ENCODE results near the gene NKAIN4.
"Not testable (repeated sequence)": the region's sequence is repeated elsewhere in the genome, so short reads cannot be mapped to it uniquely, and the experiment has no call there.

The NKAIN4 gene

GRCh38 chr20:63255931-63256704 is 1.9 kb upstream of the NKAIN4 start:
- no peak for DNase-seq

- DNase-seq, result no peak
Observed at GRCh38 chr20:63254606-63255384, 532 bp upstream of the NKAIN4 start.

GRCh38 chr20:63253438-63254231 is 628 bp downstream of the NKAIN4 start:
- no peak for DNase-seq

DNA sequence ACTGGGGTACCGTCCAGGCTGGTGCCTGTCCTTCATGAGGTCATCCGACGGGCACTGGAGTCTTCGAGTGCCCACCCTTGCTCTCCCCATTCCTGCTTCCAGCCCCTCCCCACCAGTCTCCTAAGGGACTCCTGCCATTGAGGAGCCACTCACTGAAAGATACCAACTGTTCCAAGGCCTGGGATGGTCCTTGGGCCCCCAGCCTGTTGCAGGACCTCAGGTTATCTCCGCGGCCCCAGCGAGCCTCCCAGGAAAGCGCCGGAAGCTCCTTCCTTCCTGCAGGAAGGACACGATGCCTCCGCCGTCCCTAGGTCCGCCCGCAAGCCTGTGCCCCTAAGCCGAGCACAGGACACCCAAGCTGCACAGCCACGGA is 1.2 kb downstream of the NKAIN4 start:
- DNase-seq, result no peak

DNA sequence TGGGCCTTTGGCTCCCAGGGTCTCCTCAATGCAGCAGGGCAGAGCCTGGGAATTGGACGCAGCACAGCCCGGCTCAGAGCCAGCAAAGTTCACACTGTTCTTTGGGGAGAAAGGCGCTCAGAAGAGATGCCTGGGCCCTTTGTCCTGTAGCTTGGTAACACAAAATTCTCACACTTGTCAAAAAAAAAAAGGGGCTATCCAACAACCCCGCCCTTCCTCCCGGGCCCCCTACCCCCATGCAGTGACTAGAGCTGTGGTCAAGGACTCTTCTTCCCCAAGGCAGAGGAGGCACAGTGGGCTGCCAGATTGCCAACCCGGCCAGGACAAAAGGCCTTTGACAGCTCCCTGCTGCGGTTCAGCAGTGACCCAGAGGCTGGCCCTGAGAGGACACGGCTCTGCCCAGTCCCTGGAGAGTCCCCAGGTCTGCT is 2.0 kb downstream of the NKAIN4 start:
- peak in 1 of 2 donors; percentile 40 for DNase-seq

DNA sequence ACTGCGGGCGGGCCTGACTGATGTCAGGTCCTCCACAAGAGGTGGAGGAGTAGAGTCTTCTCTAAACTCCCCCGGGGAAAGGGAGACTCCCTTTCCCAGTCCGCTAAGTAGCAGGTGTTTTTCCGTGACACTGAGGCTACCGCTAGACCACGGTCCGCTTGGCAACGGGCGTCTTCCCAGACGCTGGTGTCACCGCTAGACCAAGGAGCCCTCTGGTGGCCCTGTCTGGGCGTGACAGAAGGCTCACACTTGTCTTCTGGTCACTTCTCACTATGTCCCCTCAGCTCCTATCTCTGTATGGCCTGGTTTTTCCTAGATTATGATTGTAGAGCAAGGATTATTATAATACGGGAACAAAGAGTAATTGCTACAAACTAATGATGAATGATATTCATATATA is 2.9 kb downstream of the NKAIN4 start:
- not testable (repeated sequence) for DNase-seq

GRCh38 chr20:63249891-63250290 is 4.4 kb downstream of the NKAIN4 start:
- DNase-seq, result no peak

GRCh38 chr20:63248835-63249591 is 5.2 kb downstream of the NKAIN4 start:
- no peak for DNase-seq

- no peak for DNase-seq
Observed at GRCh38 chr20:63247671-63248228, 6.5 kb downstream of the NKAIN4 start.

DNA sequence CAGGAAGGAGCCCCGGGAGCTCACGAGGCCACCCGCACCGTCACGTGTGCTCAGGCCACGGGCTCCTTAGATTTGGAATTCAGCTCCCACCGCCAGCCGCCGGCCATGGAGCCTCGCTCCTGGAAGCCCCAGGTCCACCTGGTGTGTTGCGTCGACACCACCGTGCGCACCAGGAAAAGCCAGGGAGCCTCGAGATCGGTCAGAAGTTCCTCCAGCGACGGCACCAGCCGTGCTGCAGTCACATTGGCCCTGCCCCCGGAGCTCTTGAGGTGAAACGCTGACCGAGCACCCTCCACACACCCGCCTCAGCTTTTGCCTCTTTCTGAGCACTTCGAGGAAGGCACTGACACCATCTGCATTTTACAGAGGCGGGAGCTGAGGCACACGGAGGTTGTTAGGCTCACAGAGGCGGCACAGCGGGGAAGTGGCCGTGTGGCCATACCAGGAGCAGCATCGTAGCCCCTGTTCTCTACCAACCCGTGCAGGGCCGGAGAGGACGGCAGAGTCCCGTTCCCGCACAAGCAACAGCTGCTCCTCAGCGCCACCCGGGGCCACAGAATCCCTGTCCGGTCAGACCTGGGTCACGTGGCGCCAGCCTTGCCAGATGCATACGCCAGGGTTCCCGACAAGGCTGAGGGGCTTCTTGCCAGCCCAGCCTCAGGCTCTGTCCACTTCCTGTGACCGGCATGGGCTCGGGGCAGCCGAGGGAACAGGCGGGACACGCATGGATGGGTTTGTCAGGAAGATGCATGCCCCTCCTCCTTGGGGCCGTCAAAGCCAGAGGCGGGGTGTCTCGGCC is 7.6 kb downstream of the NKAIN4 start:
- DNase-seq, result no peak

GRCh38 chr20:63244468-63244867 is 9.8 kb downstream of the NKAIN4 start:
- DNase-seq, result no peak

DNA sequence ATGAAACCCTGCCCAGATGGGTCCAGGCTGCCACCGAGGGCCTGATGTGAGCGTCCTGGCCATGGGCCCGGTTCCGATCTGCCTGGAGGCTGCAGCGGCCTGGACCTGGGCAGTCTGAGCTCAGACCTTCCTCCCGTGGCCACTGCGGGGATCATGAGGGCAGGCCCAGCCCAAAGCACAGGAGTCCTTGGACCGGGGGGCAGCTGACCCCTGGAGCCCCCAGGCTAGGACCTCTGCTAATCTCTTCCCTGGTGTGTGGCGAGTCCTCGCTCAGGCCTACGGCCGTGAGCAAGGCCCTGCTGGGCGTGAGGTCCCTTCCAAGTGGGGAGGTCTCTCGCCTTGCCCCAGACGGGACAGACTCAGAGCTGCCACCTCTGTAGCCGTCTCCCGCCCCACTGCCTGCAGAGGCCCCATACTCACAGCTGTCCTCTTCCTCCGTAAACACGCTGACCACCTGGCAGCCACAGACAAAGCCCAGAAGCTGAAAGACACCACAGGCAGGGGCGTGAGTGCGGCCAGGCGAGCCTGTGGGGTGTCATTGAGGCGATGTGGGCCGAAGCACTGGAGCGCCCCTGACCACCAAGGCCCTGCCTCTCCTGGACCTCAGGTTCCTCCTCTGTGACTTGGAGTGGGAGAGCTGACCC is 10.5 kb downstream of the NKAIN4 start:
- no peak for DNase-seq

DNA sequence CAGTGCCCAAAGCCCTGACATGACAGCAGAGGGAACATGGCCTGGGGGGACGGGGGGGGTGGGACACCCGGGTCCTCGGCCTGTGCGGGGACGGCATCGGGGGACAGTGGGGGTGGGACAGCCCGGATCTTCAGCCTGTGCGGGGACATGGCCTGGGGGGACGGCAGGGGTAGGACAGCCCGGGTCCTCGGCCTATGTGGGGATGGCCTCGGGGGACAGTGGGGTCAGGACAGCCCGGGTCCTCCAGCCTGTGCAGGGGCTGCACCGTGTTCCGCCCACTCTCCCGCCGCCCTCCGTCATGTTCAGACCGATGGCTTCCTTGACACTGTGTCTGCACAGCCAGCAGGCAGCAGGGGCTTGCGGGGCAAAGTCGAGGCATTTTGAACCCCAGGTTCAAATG is 11.5 kb downstream of the NKAIN4 start:
- no peak for DNase-seq

DNA sequence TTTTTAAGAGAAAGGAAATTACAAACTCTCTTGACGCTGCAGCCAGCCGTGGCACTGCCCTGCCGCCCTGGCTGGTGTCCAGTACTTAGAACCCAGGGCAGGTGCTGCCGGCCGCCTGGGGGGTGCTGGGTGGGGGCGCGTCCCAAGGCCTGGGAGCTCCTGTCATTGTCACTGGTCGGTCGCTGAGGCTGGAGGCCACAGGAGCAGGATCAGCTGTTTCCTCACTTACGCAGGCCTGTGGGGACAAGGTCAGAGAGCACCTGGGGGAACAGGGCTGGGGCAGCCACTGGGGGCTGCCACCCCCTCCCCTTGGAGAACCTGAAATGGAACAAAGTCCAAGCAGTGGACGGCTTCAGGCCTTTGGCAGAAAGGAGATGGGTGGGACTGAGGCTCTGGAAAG is 13.0 kb downstream of the NKAIN4 start:
- DNase-seq, result no peak

- no peak for DNase-seq
Observed at GRCh38 chr20:63240004-63240403, 14.3 kb downstream of the NKAIN4 start.

GRCh38 chr20:63239431-63239830 is 14.8 kb downstream of the NKAIN4 start:
- DNase-seq, result no peak

DNA sequence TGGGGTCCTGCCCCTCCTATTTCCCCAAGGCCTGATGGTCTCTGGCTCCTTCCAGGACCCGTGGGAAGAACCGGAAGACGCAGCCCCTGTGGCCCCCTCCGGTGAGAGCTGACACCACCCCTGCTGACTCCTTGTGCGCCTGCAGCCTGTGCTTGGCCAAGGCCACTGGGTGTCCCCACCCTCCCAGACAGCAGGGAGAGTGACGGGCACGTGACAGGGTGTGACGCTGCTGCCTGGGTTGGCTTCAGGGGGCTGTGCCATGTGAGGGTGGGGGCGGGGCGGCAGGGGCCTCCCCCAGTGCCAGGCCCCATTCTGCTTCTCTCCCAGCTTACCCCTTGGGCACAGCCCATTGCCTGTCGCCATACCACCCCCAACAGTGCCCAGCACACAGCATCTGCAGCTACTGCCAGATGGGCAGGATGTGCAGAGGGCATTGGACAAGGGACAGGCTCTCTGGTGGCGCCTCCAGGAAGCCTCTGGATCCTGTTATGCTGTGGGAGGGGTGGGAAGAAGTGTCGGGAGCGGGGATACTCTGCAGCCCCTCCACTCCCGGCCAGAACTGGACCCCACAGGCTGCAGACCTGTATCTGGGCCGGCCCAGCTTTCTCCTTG is 15.6 kb downstream of the NKAIN4 start:
- DNase-seq, result no peak

DNA sequence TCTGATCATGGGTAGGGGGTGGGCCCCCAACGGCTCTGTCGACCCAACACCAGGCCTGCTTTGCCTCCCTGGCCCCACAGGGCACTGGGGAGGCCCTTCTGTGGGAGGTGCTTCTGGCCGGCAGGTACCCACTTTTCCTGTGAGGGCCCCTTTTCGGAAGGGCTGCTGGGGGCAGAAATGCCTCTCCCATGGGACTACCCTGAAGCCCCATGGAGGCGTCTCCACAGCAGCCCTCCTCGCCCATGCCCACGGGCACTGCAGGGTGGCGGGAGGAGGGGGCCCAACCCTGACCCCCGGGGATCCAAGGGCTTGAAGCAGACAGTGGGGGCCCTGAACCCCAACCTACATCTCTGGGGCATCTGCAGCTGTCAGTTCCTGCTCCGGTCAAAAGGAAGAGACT is 16.2 kb downstream of the NKAIN4 start:
- DNase-seq, result no peak

GRCh38 chr20:63236116-63236837 is 18.0 kb downstream of the NKAIN4 start:
- DNase-seq, result no peak
